GM12892 (cell line): ENCODE measurements around the gene SRGAP2C.
"Not testable (repeated sequence)": the region's sequence is repeated elsewhere in the genome, so short reads cannot be mapped to it uniquely, and the experiment has no call there.

Source experiments
- DNase-seq: peaks from one replicate; pipeline ENCODE4 v3.0.0; 2011; ENCODE audit not compliant: insufficient read length
- FAIRE-seq: peaks from 2 replicates; lab custom pipeline; 2011; peaks lifted over from hg19 to GRCh38; lab: Jason Lieb, UNC

Gene SRGAP2C

GRCh38 chr1:121269309-121269708, 84.5 kb downstream of the SRGAP2C start:
- FAIRE-seq, DNase-seq: not testable (repeated sequence)

GRCh38 chr1:121269973-121270372, 85.2 kb downstream of the SRGAP2C start:
- FAIRE-seq, result peak; percentile 74
- not testable (repeated sequence) for DNase-seq

- not testable (repeated sequence) for DNase-seq, FAIRE-seq
Measured at GRCh38 chr1:121271143-121271715, 86.5 kb downstream of the SRGAP2C start.

GRCh38 chr1:121275435-121275834, 90.7 kb downstream of the SRGAP2C start:
- not testable (repeated sequence) for FAIRE-seq

GRCh38 chr1:121278202-121278601, 93.4 kb downstream of the SRGAP2C start:
- DNase-seq, FAIRE-seq: not testable (repeated sequence)

More at GRCh38 chr1:121275435-121275834, 90.7 kb downstream of the SRGAP2C start:
- DNase-seq, result not testable (repeated sequence)

GRCh38 chr1:121278777-121279547, 94.2 kb downstream of the SRGAP2C start:
- not testable (repeated sequence) for FAIRE-seq

GRCh38 chr1:121279548-121279898, 94.7 kb downstream of the SRGAP2C start:
- not testable (repeated sequence) for DNase-seq, FAIRE-seq

More at GRCh38 chr1:121278777-121279547, 94.2 kb downstream of the SRGAP2C start:
- DNase-seq, result not testable (repeated sequence)

GRCh38 chr1:121280699-121281317, 96.0 kb downstream of the SRGAP2C start:
- not testable (repeated sequence) for DNase-seq, FAIRE-seq

GRCh38 chr1:121281480-121281879, 96.7 kb downstream of the SRGAP2C start:
- DNase-seq, FAIRE-seq: not testable (repeated sequence)

- FAIRE-seq, DNase-seq: not testable (repeated sequence)
Measured at GRCh38 chr1:121283587-121284180, 98.9 kb downstream of the SRGAP2C start.

GRCh38 chr1:121292590-121292989, 107.8 kb downstream of the SRGAP2C start:
- FAIRE-seq, DNase-seq: not testable (repeated sequence)

- FAIRE-seq, DNase-seq: not testable (repeated sequence)
Measured at GRCh38 chr1:121293263-121294204, 108.8 kb downstream of the SRGAP2C start.

- not testable (repeated sequence) for FAIRE-seq
Measured at GRCh38 chr1:121294205-121294570, 109.4 kb downstream of the SRGAP2C start.

GRCh38 chr1:121296563-121296962, 111.8 kb downstream of the SRGAP2C start:
- not testable (repeated sequence) for FAIRE-seq, DNase-seq

More at GRCh38 chr1:121294205-121294570, 109.4 kb downstream of the SRGAP2C start:
- DNase-seq, result not testable (repeated sequence)

- not testable (repeated sequence) for DNase-seq, FAIRE-seq
Measured at GRCh38 chr1:121298529-121298928, 113.8 kb downstream of the SRGAP2C start.

- DNase-seq, FAIRE-seq: not testable (repeated sequence)
Measured at GRCh38 chr1:121299514-121300149, 114.9 kb downstream of the SRGAP2C start.

- FAIRE-seq, DNase-seq: not testable (repeated sequence)
Measured at GRCh38 chr1:121301876-121302275, 117.1 kb downstream of the SRGAP2C start.

- DNase-seq, FAIRE-seq: not testable (repeated sequence)
Measured at GRCh38 chr1:121307759-121308158, 123.0 kb downstream of the SRGAP2C start.
